GM23338 (cell line): Measurements from ENCODE around the gene SLC51B.

ENCODE experiments used
- CREB1 ChIP-seq: fragments of 250-450 bp; sonication (Bioruptor Pico); IDR thresholded peaks from 2 replicates; pipeline ENCODE4 v1.5.0; 2020; ENCODE audit warnings: low read depth, mild to moderate bottlenecking, moderate library complexity
- CTCF ChIP-seq, 2 experiments: fragments of 200-600 bp in 1 of 2; sonication (generic) in 1 of 2; conservative IDR thresholded peaks; 2 replicates each; pipeline versions ENCODE4 v1.5.1 to v1.6.1; 2016 to 2017; ENCODE audit warnings: antibody characterized with exemption in 2 of 2, low read depth in 2 of 2, mild to moderate bottlenecking in 2 of 2, moderate library complexity in 1 of 2
- ETS1 ChIP-seq: IDR thresholded peaks from 2 replicates; pipeline ENCODE4 v1.6.1; 2016; ENCODE audit warnings: antibody characterized with exemption
- EZH2 ChIP-seq: fragments of 200-600 bp; sonication (generic); IDR thresholded peaks from one replicate; pipeline ENCODE4 v1.8.0; 2017; ENCODE audit warnings: antibody characterized with exemption, mild to moderate bottlenecking, low read depth; ENCODE audit not compliant: unreplicated experiment
- EZH2phosphoT487 ChIP-seq: fragments of 200-600 bp; sonication (generic); IDR thresholded peaks from one replicate; pipeline ENCODE4 v1.8.1; 2018; ENCODE audit warnings: antibody characterized with exemption; ENCODE audit not compliant: unreplicated experiment
- JUNB ChIP-seq: IDR thresholded peaks from one replicate; pipeline ENCODE4 v1.6.1; 2016; ENCODE audit warnings: antibody characterized with exemption; ENCODE audit not compliant: unreplicated experiment
- POLR2AphosphoS5 ChIP-seq: IDR thresholded peaks from 2 replicates; pipeline ENCODE4 v1.6.1; 2016; ENCODE audit warnings: antibody characterized with exemption, low read depth
- REST ChIP-seq: IDR thresholded peaks from one replicate; pipeline ENCODE4 v1.6.1; 2018; ENCODE audit warnings: antibody characterized with exemption; ENCODE audit not compliant: unreplicated experiment
- ZNF114 ChIP-seq: fragments of 250-450 bp; sonication (Bioruptor Pico); IDR thresholded peaks from 2 replicates; pipeline ENCODE4 v1.5.0; 2020; ENCODE audit warnings: mild to moderate bottlenecking, moderate library complexity
- ZNF331 ChIP-seq: fragments of 250-450 bp; sonication (Bioruptor Pico); IDR thresholded peaks from 2 replicates; pipeline ENCODE4 v1.5.0; 2020; ENCODE audit warnings: low read depth, mild to moderate bottlenecking, moderate library complexity
- ZNF462 ChIP-seq: fragments of 250-450 bp; sonication (Bioruptor Pico); IDR thresholded peaks from 2 replicates; pipeline ENCODE4 v1.5.0; 2020; ENCODE audit warnings: mild to moderate bottlenecking, moderate library complexity

- TF ChIP-seq CTCF (conservative IDR thresholded peaks at IDR 0.05; ENCODE audit: low read depth in 2 of 2) (no peak), REST (no peak), EZH2 (no peak), POLR2AphosphoS5 (no peak), ZNF462 (no peak), EZH2phosphoT487 (no peak), ETS1 (no peak), CREB1 (CRISPR knock-in tag) (no peak), JUNB (no peak), ZNF114 (CRISPR knock-in tag) (no peak), ZNF331 (CRISPR knock-in tag) (no peak)
These were observed 51.5 kb downstream of the SLC51B start for GRCh38 chr15:65096481-65097385.
